Epithelial cell of esophagus (primary cell): ENCODE data around the gene SLC35F3.

Source experiments
- DNase-seq: peaks from one replicate; pipeline ENCODE4 v3.0.0; 2010; ENCODE audit warnings: low read depth
- H3K4me3 ChIP-seq: 2 replicates; pipeline ENCODE4 v1.5.1; 2011; ENCODE audit warnings: mild to moderate bottlenecking, low read length, control low read depth
- TF ChIP-seq, protein P1 (sequence below): IDR thresholded peaks from 2 replicates; pipeline ENCODE4 v1.5.1; 2011; ENCODE audit warnings: low read depth, mild to moderate bottlenecking, low read length, control low read depth, inconsistent platforms; ENCODE audit not compliant: insufficient read depth; ENCODE audit errors: missing control alignments

Gene SLC35F3

DNA sequence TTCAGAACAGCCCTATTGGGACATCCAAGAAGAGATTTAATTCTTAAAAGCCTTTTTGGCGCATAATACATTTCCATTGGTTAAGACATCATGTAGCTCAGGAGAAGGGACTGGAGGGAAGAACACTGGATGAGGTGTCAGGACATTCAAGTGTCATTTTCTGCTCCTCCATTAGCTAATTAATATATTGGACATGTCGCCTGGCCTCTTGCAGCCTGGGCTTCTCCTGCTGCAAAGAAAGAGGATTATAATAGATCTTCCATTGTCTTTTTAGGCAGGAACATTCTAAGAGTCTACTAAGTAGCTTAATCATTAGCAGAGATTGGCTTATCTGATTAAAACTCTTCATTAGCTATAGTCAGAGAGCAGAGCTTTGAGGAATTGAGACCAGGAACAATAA, 317.1 kb downstream of the SLC35F3 start:
- TF ChIP-seq, protein P1, sequence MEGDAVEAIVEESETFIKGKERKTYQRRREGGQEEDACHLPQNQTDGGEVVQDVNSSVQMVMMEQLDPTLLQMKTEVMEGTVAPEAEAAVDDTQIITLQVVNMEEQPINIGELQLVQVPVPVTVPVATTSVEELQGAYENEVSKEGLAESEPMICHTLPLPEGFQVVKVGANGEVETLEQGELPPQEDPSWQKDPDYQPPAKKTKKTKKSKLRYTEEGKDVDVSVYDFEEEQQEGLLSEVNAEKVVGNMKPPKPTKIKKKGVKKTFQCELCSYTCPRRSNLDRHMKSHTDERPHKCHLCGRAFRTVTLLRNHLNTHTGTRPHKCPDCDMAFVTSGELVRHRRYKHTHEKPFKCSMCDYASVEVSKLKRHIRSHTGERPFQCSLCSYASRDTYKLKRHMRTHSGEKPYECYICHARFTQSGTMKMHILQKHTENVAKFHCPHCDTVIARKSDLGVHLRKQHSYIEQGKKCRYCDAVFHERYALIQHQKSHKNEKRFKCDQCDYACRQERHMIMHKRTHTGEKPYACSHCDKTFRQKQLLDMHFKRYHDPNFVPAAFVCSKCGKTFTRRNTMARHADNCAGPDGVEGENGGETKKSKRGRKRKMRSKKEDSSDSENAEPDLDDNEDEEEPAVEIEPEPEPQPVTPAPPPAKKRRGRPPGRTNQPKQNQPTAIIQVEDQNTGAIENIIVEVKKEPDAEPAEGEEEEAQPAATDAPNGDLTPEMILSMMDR = no peak
- no peak for DNase-seq
- no peak overlapping the region for H3K4me3 ChIP-seq

DNA sequence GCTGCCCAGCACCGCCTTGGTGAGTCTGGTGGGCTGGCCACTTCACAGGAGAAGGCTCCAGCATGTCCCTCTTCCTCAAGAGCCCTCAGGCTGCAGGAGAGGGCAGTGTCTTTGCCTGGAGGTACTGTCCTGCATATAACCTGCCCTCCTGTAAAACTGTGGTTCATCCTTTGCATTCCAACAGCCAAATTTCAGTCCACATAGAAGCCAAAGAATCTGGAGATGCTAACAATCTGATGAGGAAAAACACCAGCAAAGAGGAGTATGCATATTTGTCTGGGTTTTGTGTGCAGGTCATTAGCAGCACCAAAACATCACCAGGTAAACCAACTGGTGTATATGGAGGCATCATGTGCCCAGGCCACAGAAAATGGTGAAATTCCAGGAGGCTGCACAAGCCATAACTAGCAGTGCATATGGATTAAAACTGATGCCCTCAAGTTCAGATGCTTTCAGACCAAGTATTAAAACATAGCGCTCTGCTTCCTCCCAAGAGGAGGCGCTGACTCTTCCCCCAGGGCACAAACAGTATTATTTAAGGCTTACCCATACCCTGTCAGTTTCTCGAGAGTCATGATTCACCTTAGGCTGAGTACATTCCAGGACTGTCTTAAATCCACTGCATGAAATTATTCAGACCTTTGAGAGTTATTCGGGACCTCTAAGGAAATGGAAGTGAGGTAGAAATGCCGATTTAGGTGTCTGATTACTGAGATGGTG, 318.2 kb downstream of the SLC35F3 start:
- TF ChIP-seq, protein P1 = no peak
- peak; percentile 92 for DNase-seq

DNA sequence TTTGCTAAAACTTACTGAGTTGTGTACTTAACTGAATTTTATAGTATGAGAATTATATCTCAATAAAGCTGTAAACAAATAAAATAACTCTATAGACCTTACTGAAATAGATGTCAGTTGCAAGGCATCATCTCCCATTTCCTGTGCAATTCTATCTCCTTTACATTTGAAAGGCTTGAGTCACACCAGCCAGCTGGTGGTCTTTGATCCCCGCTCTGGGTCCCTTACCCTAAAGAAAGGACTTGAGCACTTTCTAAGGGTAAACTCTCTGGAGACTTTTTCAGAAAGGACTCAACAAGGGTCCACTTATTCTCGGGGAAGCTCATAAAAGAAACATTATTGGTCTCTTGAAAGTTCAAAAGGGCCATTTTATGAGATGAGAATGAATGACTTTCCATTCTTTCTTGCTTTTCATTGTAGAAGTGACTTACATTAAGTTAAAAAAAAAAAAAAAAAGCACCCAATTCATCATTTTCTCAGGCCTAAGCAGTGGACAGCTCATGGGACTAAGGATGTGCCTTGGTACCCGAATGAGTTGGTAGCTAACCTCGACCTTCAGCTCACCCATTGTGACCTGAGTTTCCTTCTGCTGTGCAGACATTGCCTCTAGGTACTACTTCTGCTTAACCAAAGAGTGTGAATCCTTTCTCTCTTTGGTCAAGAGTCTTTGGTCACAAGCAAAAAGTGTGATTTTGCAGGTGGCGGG, 321.8 kb downstream of the SLC35F3 start:
- H3K4me3 ChIP-seq = no peak overlapping the region

More for the DNA sequence above, 318.2 kb downstream of the SLC35F3 start:
- no peak overlapping the region for H3K4me3 ChIP-seq

DNA sequence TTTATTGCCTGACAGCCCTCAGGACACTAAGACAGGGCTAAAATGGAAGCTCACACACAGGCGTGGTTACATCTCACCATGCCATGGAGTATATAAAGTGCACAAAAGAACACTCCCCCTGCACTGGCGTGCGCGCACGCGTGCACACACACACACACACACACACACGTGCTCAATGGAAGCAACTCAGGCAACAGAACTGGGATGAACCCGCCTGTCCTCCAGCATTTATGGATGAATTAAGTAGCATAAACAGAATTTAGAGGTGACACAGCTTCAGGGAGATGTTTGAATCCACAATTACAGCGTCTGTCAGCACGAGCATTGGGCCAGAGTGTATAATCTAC, 322.3 kb downstream of the SLC35F3 start:
- TF ChIP-seq, protein P1 = no peak
- DNase-seq = no peak

More for the DNA sequence above, 321.8 kb downstream of the SLC35F3 start:
- DNase-seq = no peak
- TF ChIP-seq, protein P1 = no peak

DNA sequence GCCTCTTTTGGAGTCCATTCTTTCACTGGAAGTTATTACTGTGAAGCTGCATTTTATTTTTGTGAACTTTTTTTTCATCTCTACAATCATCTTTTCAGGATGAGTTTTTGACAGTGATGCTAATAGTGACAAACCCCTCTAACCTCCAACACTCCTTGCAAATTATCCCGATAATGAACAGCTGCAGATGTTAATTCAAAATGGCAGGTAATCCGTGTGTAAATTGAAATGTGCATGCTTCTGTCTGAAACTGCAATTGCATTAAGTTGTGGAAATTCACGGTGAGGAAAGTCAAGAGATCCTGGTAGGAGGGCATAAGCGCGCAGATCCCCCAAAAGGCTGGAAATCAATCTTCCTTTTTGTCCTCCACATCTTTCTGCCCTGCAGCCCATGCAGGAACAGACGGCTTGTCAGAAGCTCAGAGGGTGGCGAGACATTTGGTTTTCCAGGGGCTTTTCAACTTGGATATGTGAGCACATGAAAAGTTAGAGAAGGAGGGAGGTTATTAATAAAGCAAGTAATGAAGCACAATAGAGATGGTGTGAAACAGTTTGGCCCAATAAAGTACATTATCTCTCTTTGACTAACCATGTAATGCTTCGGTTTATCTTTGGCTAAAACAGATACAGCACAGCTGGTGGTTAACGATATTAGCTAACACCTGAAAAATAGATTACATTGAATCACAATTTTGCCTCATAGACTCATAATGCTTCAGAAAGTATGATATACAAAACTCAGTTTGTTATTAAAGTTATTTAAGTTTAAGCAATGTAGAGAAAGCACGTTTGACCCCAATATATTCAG, 325.3 kb downstream of the SLC35F3 start:
- no peak overlapping the region for H3K4me3 ChIP-seq
- no peak for DNase-seq

More for the DNA sequence above, 322.3 kb downstream of the SLC35F3 start:
- H3K4me3 ChIP-seq = no peak overlapping the region

DNA sequence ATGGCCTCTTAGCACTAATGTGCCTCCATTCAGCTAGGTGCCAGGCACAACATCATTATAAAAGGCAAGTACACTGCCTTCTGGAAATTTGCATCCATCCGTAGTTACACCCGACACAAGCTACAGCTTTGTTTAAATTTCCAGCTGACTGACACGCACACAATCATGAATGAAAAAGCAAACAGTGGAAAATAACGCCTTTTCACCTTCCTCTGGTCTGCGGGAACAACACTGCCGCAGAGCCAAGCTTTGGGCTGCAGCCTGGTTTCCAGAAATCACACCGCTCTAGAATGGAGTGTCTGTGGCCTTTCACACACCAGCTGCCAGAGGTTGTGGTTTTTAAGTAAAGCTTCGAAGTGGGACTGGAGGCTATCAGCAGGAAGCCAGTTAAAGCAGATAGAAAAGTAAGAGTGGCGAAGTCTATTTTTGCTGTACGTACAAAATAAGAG, 326.0 kb downstream of the SLC35F3 start:
- DNase-seq = no peak
- H3K4me3 ChIP-seq = no peak overlapping the region
- TF ChIP-seq, protein P1 = no peak

More for the DNA sequence above, 325.3 kb downstream of the SLC35F3 start:
- TF ChIP-seq, protein P1 = no peak
